Activated CD8-positive, alpha-beta memory T cell treated with anti-CD3 and anti-CD28 coated beads for 24 hours (primary cell): ENCODE results near the gene PRKCB.

ENCODE experiments used
- DNase-seq: peaks from one replicate; pipeline ENCODE4 v3.0.0-alpha.2; 2020

Gene PRKCB

GRCh38 chr16:23836404-23837311 is 875 bp downstream of the PRKCB start:
- peak; percentile 85 for DNase-seq

- DNase-seq = no peak
Observed at GRCh38 chr16:23837553-23838308, 1.9 kb downstream of the PRKCB start.

- no peak for DNase-seq
Observed at GRCh38 chr16:23838485-23839142, 2.8 kb downstream of the PRKCB start.

GRCh38 chr16:23840310-23840709 is 4.5 kb downstream of the PRKCB start:
- DNase-seq = no peak

GRCh38 chr16:23842137-23842600 is 6.4 kb downstream of the PRKCB start:
- DNase-seq = no peak

- DNase-seq = no peak
Observed at GRCh38 chr16:23843143-23843542, 7.4 kb downstream of the PRKCB start.

GRCh38 chr16:23847251-23847650 is 11.5 kb downstream of the PRKCB start:
- no peak for DNase-seq

- DNase-seq = peak; percentile 76
Observed at GRCh38 chr16:23847948-23848347, 12.2 kb downstream of the PRKCB start.

- no peak for DNase-seq
Observed at GRCh38 chr16:23848958-23849357, 13.2 kb downstream of the PRKCB start.

- DNase-seq = no peak
Observed at GRCh38 chr16:23852794-23853562, 17.2 kb downstream of the PRKCB start.

- no peak for DNase-seq
Observed at GRCh38 chr16:23855010-23855409, 19.2 kb downstream of the PRKCB start.

- DNase-seq = no peak
Observed at GRCh38 chr16:23856251-23856709, 20.5 kb downstream of the PRKCB start.

- no peak for DNase-seq
Observed at GRCh38 chr16:23857256-23857880, 21.6 kb downstream of the PRKCB start.

- DNase-seq = no peak
Observed at GRCh38 chr16:23857881-23858269, 22.1 kb downstream of the PRKCB start.

- no peak for DNase-seq
Observed at GRCh38 chr16:23858542-23858941, 22.8 kb downstream of the PRKCB start.

GRCh38 chr16:23859713-23860269 is 24.0 kb downstream of the PRKCB start:
- no peak for DNase-seq

- DNase-seq = no peak
Observed at GRCh38 chr16:23861874-23862273, 26.1 kb downstream of the PRKCB start.

GRCh38 chr16:23862556-23862955 is 26.8 kb downstream of the PRKCB start:
- no peak for DNase-seq

- DNase-seq = no peak
Observed at GRCh38 chr16:23863511-23864422, 28.0 kb downstream of the PRKCB start.

- no peak for DNase-seq
Observed at GRCh38 chr16:23865853-23866252, 30.1 kb downstream of the PRKCB start.

- no peak for DNase-seq
Observed at GRCh38 chr16:23866621-23867020, 30.8 kb downstream of the PRKCB start.
